Pulmonary artery endothelial cell (primary cell): ENCODE results near the gene TEDC1. TPM values are rescaled to one million over a fixed set of nuclear protein-coding genes. Genes with fewer than 3 reads are reported as not detected.
A peak's percentile ranks its signal among the peaks of the same experiment; 100 is the strongest.

Source experiments
- DNase-seq: peaks from one replicate; pipeline ENCODE4 v3.0.0-alpha.2; 2011; ENCODE audit warnings: low read depth, low spot score
- total RNA-seq: library from RNA; depleted of rRNA; stranded (reverse); fragments of >200 nt; gene quantifications from 2 replicates; pipeline ENCODE4 v1.2.3, GENCODE V29; 2014

Gene TEDC1
- total RNA-seq: 14.2 and 25.3 TPM in 2 replicates

- DNase-seq: peak; percentile 100
These were observed at the start of gene TEDC1 for GRCh38 chr14:105490572-105491365. TSS of gene TEDC1 (plus strand) at chr14:105491246. CDS start at chr14:105491376, 130 bp downstream.

- no peak for DNase-seq
These were observed 48.9 kb upstream of the TEDC1 start for GRCh38 chr14:105442125-105442524.

GRCh38 chr14:105442834-105443233 is 48.2 kb upstream of the TEDC1 start:
- DNase-seq: no peak

- DNase-seq: no peak
These were observed 46.2 kb upstream of the TEDC1 start for GRCh38 chr14:105444859-105445258.

GRCh38 chr14:105445290-105445689 is 45.8 kb upstream of the TEDC1 start:
- DNase-seq: no peak

- DNase-seq: no peak
These were observed 44.9 kb upstream of the TEDC1 start for GRCh38 chr14:105445901-105446845.

- no peak for DNase-seq
These were observed 44.1 kb upstream of the TEDC1 start for GRCh38 chr14:105446971-105447370.

GRCh38 chr14:105447651-105448640 is 43.1 kb upstream of the TEDC1 start:
- no peak for DNase-seq

- no peak for DNase-seq
These were observed 42.3 kb upstream of the TEDC1 start for GRCh38 chr14:105448706-105449111.

- no peak for DNase-seq
These were observed 41.5 kb upstream of the TEDC1 start for GRCh38 chr14:105449276-105450122.

- DNase-seq: no peak
These were observed 40.9 kb upstream of the TEDC1 start for GRCh38 chr14:105450123-105450505.

GRCh38 chr14:105450864-105451720 is 40.0 kb upstream of the TEDC1 start:
- no peak for DNase-seq

GRCh38 chr14:105452963-105453362 is 38.1 kb upstream of the TEDC1 start:
- DNase-seq: no peak

- no peak for DNase-seq
These were observed 37.2 kb upstream of the TEDC1 start for GRCh38 chr14:105453847-105454246.

GRCh38 chr14:105455086-105455640 is 35.9 kb upstream of the TEDC1 start:
- DNase-seq: no peak

- no peak for DNase-seq
These were observed 35.0 kb upstream of the TEDC1 start for GRCh38 chr14:105455766-105456660.

GRCh38 chr14:105456736-105457617 is 34.1 kb upstream of the TEDC1 start:
- no peak for DNase-seq
